Measurements from ENCODE around the gene DOCK2.

GRCh38 chr5:170115925-170116324, 478.9 kb downstream of the DOCK2 start:
- TF ChIP-seq TAF1 (IDR thresholded peaks at IDR 0.05; ENCODE audit: borderline replicate concordance, insufficient read depth, low read length) (no peak), POLR2AphosphoS5 (IDR thresholded peaks at IDR 0.05; ENCODE audit: low read depth, low read length) (no peak), SIN3A (IDR thresholded peaks at IDR 0.05; ENCODE audit: borderline replicate concordance, insufficient read depth, low read length) (no peak), REST (IDR thresholded peaks at IDR 0.05; ENCODE audit: insufficient read depth in 1 of 2, low read depth in 2 of 2, low read length in 2 of 2) (no peak), FOXP2 (optimal IDR thresholded peaks at IDR 0.05; ENCODE audit: borderline replicate concordance, extremely low read depth, extremely low read length, insufficient read depth) (no peak)
